Measurements from ENCODE around the gene TRPM8.

DNA sequence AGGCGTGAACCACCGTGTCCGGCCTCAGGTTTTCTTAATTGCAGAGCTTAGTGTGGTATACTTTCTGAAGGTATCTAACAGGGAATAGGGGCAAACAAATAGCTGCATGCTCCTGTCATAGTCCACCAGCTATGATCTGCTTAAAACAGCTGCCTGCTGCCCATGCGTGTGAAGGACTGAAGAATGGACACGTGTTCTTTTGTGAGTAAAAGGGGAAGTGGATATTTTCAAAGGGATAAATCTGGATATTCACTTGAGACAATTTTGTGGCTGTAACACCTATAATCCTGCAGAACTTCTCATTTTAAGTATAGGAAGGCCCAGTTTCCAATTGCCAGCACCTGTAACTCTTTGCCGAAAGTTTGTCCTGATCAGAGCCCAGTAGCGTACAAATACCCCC, 44.7 kb downstream of the TRPM8 start:
- no peak for TF ChIP-seq EZH2 (IDR thresholded peaks at IDR 0.05; ENCODE audit: low read depth, unreplicated experiment)
- TF ChIP-seq, protein P1, sequence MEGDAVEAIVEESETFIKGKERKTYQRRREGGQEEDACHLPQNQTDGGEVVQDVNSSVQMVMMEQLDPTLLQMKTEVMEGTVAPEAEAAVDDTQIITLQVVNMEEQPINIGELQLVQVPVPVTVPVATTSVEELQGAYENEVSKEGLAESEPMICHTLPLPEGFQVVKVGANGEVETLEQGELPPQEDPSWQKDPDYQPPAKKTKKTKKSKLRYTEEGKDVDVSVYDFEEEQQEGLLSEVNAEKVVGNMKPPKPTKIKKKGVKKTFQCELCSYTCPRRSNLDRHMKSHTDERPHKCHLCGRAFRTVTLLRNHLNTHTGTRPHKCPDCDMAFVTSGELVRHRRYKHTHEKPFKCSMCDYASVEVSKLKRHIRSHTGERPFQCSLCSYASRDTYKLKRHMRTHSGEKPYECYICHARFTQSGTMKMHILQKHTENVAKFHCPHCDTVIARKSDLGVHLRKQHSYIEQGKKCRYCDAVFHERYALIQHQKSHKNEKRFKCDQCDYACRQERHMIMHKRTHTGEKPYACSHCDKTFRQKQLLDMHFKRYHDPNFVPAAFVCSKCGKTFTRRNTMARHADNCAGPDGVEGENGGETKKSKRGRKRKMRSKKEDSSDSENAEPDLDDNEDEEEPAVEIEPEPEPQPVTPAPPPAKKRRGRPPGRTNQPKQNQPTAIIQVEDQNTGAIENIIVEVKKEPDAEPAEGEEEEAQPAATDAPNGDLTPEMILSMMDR (conservative IDR thresholded peaks at IDR 0.05; ENCODE audit: low read depth in 2 of 2) = no peak
- TF ChIP-seq, protein P2, sequence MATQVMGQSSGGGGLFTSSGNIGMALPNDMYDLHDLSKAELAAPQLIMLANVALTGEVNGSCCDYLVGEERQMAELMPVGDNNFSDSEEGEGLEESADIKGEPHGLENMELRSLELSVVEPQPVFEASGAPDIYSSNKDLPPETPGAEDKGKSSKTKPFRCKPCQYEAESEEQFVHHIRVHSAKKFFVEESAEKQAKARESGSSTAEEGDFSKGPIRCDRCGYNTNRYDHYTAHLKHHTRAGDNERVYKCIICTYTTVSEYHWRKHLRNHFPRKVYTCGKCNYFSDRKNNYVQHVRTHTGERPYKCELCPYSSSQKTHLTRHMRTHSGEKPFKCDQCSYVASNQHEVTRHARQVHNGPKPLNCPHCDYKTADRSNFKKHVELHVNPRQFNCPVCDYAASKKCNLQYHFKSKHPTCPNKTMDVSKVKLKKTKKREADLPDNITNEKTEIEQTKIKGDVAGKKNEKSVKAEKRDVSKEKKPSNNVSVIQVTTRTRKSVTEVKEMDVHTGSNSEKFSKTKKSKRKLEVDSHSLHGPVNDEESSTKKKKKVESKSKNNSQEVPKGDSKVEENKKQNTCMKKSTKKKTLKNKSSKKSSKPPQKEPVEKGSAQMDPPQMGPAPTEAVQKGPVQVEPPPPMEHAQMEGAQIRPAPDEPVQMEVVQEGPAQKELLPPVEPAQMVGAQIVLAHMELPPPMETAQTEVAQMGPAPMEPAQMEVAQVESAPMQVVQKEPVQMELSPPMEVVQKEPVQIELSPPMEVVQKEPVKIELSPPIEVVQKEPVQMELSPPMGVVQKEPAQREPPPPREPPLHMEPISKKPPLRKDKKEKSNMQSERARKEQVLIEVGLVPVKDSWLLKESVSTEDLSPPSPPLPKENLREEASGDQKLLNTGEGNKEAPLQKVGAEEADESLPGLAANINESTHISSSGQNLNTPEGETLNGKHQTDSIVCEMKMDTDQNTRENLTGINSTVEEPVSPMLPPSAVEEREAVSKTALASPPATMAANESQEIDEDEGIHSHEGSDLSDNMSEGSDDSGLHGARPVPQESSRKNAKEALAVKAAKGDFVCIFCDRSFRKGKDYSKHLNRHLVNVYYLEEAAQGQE (IDR thresholded peaks at IDR 0.05; ENCODE audit: unreplicated experiment) = no peak

Measured in GM23338 (cell line).